Neural progenitor cell (in vitro differentiated cells): ENCODE data around the gene HOXC10. TPM values are rescaled to one million over a fixed set of nuclear protein-coding genes. Genes with fewer than 3 reads are reported as not detected.

Source experiments
- DNase-seq: peaks from one replicate; pipeline ENCODE4 v3.0.0-alpha.2; 2016; ENCODE audit warnings: low spot score
- H2AFZ ChIP-seq: fragments of 200-600 bp; sonication (generic); replicated peaks from 2 replicates; pipeline ENCODE4 v1.6.1; 2016; ENCODE audit warnings: antibody characterized with exemption
- H3F3A ChIP-seq: fragments of 200-600 bp; sonication (generic); 2 replicates; pipeline ENCODE4 v1.6.1; 2016; ENCODE audit warnings: antibody characterized with exemption, low read depth
- H3K27ac ChIP-seq: fragments of 200-600 bp; sonication (generic); 2 replicates; pipeline ENCODE4 v1.5.1; 2016; ENCODE audit warnings: mild to moderate bottlenecking
- H3K27me3 ChIP-seq: fragments of 200-600 bp; sonication (generic); 2 replicates; pipeline ENCODE4 v1.6.1; 2016; ENCODE audit warnings: mild to moderate bottlenecking, moderate library complexity
- H3K36me3 ChIP-seq: fragments of 200-600 bp; sonication (generic); 2 replicates; pipeline ENCODE4 v1.5.1; 2016
- H3K4me1 ChIP-seq: fragments of 200-600 bp; sonication (generic); 2 replicates; pipeline ENCODE4 v1.6.1; 2016; ENCODE audit warnings: mixed run types
- H3K4me2 ChIP-seq: fragments of 200-600 bp; sonication (generic); 2 replicates; pipeline ENCODE4 v1.6.1; 2016
- H3K4me3 ChIP-seq: fragments of 200-600 bp; sonication (generic); 2 replicates; pipeline ENCODE4 v1.5.1; 2016
- H3K79me2 ChIP-seq: fragments of 200-600 bp; sonication (generic); 2 replicates; pipeline ENCODE4 v1.6.1; 2016; ENCODE audit warnings: low read depth
- H3K9ac ChIP-seq: fragments of 200-600 bp; sonication (generic); 2 replicates; pipeline ENCODE4 v1.6.1; 2016
- H3K9me3 ChIP-seq: fragments of 200-600 bp; sonication (generic); 2 replicates; pipeline ENCODE4 v1.5.1; 2016; ENCODE audit warnings: low read depth
- H4K20me1 ChIP-seq: fragments of 200-600 bp; sonication (generic); 2 replicates; pipeline ENCODE4 v1.6.1; 2016; ENCODE audit warnings: low read depth
- H3K27ac Mint-ChIP-seq: 3 replicates; pipeline ENCODE4 v1.8.0; 2021; ENCODE audit warnings: mixed read lengths
- H3K27me3 Mint-ChIP-seq: 2 replicates; pipeline ENCODE4 v1.8.0; 2022; ENCODE audit warnings: low read depth, mild to moderate bottlenecking, inconsistent platforms, moderate library complexity, mixed read lengths; ENCODE audit not compliant: insufficient read depth
- H3K36me3 Mint-ChIP-seq: 3 replicates; pipeline ENCODE4 v1.8.0; 2021; ENCODE audit warnings: mixed read lengths
- H3K4me1 Mint-ChIP-seq: 3 replicates; pipeline ENCODE4 v1.8.0; 2021; ENCODE audit warnings: mixed read lengths
- H3K4me3 Mint-ChIP-seq: 3 replicates; pipeline ENCODE4 v1.8.0; 2021; ENCODE audit warnings: mild to moderate bottlenecking, moderate library complexity, mixed read lengths
- H3K9me3 Mint-ChIP-seq: 3 replicates; pipeline ENCODE4 v1.8.0; 2020; ENCODE audit warnings: mixed read lengths
- CTCF ChIP-seq: fragments of 200-600 bp; sonication (generic); IDR thresholded peaks from 2 replicates; pipeline ENCODE4 v1.5.1; 2017; ENCODE audit warnings: antibody characterized with exemption, mild to moderate bottlenecking
- EZH2 ChIP-seq: fragments of 200-600 bp; sonication (generic); IDR thresholded peaks from 2 replicates; pipeline ENCODE4 v1.6.1; 2017; ENCODE audit warnings: antibody characterized with exemption, mild to moderate bottlenecking, moderate library complexity
- EZH2phosphoT487 ChIP-seq: fragments of 200-600 bp; sonication (generic); IDR thresholded peaks from 2 replicates; pipeline ENCODE4 v1.6.1; 2017; ENCODE audit warnings: antibody characterized with exemption
- total RNA-seq: library from RNA; depleted of rRNA; stranded (reverse); fragments of >200 nt; gene quantifications from 2 replicates; pipeline ENCODE4 v1.2.3, GENCODE V29; 2015; ENCODE audit warnings: low replicate concordance

Gene HOXC10
- total RNA-seq, 1 donor from 2014 or later: not detected

DNA sequence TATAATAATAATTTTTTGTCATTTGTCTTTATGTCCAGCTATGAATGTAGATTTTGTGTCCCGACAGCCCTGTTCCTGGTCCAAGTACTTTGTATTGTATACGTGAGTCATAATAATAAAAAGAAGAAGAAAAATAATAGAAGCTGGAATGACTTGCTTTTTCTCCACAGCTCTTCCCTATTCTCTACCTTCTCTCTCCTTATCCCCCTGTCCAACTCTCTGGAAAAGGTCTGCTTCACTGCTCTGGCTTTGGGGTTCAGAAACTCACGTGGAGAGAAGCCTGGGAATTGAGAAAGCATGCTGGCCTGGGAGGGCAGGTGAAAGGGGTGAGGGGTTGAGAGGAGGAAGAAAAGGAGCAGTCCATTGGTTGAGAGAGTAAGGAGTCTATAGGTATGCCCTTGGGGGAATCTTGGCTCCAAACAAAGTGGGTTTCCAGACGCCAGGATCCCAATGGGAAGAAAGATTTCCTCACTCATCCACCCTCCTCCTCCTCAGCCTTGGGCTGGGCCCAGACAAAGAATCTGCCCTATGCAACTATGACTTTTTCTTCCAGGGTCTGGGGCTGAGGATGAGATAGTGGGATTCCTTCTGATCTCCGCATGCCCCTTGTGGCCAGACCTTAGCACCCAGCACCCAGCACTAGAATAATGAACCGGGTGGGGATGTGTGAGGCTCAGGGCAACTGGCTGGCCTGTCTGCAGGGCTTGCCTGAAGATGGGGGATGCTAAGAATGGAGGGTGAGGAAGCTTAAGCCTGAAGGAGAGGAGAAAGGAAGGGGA is 27.9 kb downstream of the HOXC10 start:
- Histone ChIP-seq H4K20me1 (peaks cover 80% of the 10 kb centered on the region), H3K27me3 (peaks cover 100% of the 10 kb centered on the region), H3K9me3 (no peaks in the 10 kb centered on the region), H3F3A (peaks cover 3% of the 10 kb centered on the region), H3K4me3 (no peak overlapping the region), H3K4me1 (no peaks in the 10 kb centered on the region), H3K4me2 (no peak overlapping the region), H2AFZ (no peak overlapping the region), H3K36me3 (no peaks in the 10 kb centered on the region), H3K27ac (no peak overlapping the region), H3K9ac (no peak overlapping the region), H3K79me2 (no peaks in the 10 kb centered on the region)
- no peaks in the 10 kb centered on the region for H3K4me1 Mint-ChIP-seq
- no peaks in the 10 kb centered on the region for H3K36me3 Mint-ChIP-seq
- no peak overlapping the region for H3K4me3 Mint-ChIP-seq
- no peak for DNase-seq
- TF ChIP-seq EZH2phosphoT487 (peak; percentile 10), CTCF (peak; percentile 8), EZH2 (peak; percentile 73)
- peaks cover 93% of the 10 kb centered on the region for H3K27me3 Mint-ChIP-seq
- H3K27ac Mint-ChIP-seq: no peak overlapping the region
- H3K9me3 Mint-ChIP-seq: peaks cover 8% of the 10 kb centered on the region

DNA sequence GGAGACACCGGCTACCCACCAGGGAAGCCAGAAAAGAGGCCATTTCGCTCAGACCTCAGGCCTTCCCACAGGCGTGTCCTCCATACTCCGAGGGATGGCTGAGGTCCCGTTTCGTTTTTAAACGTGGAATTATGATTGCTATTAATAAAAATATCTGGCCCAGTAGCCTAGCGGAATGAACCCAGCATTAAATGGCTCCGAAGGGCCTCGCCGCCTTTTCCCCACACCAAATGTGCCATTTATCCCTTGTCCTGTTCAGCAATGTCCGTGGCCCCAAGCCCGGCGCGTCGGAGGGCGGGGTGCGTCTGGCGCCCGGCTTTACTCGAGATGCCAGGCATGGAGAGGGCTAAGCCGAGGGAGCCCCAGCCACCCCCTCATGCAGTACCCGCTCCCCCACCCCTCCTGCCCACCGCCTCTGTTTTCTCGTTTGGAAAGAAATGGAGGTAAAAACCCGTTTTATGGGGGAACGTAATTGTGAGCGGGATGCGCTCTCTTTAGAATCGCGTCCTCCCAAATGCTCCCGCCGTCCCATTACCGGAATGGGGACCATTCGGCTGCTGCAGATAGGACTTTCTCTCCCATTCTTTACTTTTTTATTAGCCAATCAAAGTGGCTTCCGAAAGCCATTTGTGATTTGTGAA is 29.6 kb downstream of the HOXC10 start:
- Histone ChIP-seq H3K27ac (no peak overlapping the region), H3K4me2 (no peak overlapping the region)

More for the DNA sequence above, 29.6 kb downstream of the HOXC10 start:
- Mint-ChIP-seq H3K4me3 (no peak overlapping the region), H3K9me3 (peaks cover 8% of the 10 kb centered on the region), H3K36me3 (no peaks in the 10 kb centered on the region), H3K4me1 (no peaks in the 10 kb centered on the region), H3K27ac (no peak overlapping the region), H3K27me3 (peaks cover 88% of the 10 kb centered on the region)
- Histone ChIP-seq H3K4me1 (no peaks in the 10 kb centered on the region), H3K4me3 (no peak overlapping the region), H3K79me2 (no peaks in the 10 kb centered on the region), H3K9me3 (no peaks in the 10 kb centered on the region), H3K27me3 (peaks cover 100% of the 10 kb centered on the region), H3K9ac (no peak overlapping the region), H3F3A (peaks cover 3% of the 10 kb centered on the region), H4K20me1 (peaks cover 79% of the 10 kb centered on the region), H3K36me3 (no peaks in the 10 kb centered on the region), H2AFZ (no peak overlapping the region)
- TF ChIP-seq CTCF (no peak), EZH2 (peak; percentile 98), EZH2phosphoT487 (peak; percentile 98)
- no peak for DNase-seq
